Measurements from ENCODE around the gene TRIM67.

TRIM67 gene

DNA sequence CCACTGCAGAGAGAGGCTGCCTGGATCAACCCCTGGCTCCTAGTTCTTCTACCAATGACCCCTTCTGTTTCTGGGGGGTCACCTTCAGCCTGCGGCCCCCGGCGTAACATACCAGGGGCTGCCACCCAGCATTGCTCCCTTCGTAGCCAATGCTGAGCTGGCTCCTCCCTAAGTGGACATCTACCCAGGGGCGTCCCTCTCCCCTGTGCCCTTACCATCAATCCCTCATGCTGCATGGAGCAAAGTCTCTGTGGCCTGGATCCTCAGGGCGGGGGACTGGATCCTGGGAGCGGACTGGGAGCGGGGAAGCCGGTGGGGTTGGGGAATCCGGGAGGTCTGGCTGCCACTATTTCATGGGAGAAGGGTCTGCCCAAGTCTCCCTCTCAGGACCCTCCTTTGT is 28.6 kb downstream of the TRIM67 start:
- H3K4me3 ChIP-seq (ENCODE audit: low read length) = no peak overlapping the region
- H3K27ac ChIP-seq (ENCODE audit: low read depth, low read length) = no peak overlapping the region
- H3K27me3 ChIP-seq (ENCODE audit: control insufficient read depth, insufficient read depth, low read length) = peaks cover 8% of the 10 kb centered on the region
- H3K36me3 ChIP-seq (ENCODE audit: control insufficient read depth, insufficient read depth, low read length) = no peaks in the 10 kb centered on the region
- H3K9ac ChIP-seq (ENCODE audit: low read length) = no peak overlapping the region
- no peaks in the 10 kb centered on the region for H3K4me1 ChIP-seq (ENCODE audit: control insufficient read depth, insufficient read depth, low read length)

DNA sequence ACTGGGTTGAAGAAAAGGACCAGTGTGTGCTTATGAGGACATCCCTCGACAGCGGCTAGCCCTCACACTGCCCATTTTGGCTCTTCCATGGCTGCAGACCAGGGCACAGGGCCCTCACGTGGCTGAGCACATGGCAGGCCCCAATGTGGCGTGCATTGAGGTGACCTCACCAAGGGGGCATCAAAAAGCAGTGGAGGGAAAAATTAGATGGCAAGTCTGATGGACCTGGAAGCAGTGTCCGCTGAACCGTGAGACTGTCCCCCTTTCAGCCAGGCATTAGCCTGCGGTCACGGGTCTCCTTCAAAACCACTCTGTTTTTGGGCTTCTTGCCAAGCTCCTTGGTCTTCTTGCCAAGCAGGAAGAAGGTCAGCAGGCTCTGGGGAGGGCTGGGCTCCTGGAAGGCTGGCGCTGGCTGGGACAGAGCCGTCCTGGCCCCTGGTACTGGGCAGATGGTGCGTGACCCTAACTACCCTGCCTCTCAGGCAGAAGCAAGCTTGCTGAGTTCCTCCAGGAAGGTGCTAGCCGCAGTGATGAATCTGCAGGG is 30.8 kb downstream of the TRIM67 start:
- Histone ChIP-seq H3K27ac (ENCODE audit: low read depth, low read length) (no peak overlapping the region), H3K36me3 (ENCODE audit: control insufficient read depth, insufficient read depth, low read length) (no peaks in the 10 kb centered on the region), H3K9ac (ENCODE audit: low read length) (no peak overlapping the region), H3K4me3 (ENCODE audit: low read length) (no peak overlapping the region), H3K27me3 (ENCODE audit: control insufficient read depth, insufficient read depth, low read length) (peaks cover 5% of the 10 kb centered on the region), H3K4me1 (ENCODE audit: control insufficient read depth, insufficient read depth, low read length) (no peaks in the 10 kb centered on the region)

DNA sequence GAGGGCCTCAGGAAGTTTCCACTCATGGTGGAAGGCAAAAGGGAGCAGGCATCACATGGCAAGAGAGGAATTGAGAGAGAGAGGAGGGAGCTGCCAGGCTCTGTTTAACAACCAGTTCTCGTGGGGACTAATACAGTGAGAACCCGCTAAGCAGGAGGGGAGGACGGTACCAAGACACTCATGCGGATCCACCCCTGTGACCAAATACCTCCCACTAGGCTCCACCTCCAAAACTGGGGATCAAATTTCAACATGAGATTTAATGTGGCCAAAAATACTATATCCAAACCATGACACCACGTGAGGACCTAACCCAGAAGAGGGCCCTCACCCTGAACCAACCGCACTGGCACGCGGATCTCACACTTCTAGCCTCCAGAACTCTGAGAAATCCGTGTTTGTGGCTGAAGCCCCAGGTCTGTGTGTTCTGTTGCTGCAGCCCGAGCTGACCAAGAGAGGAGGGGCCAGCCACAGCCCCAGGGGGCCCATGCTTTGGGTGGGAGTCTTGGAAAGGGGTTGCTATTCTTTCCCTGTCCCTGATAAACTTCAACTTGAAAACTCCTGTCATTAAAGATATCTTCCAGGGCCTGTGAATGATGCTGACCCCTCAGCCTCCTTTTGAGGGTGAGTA is 32.0 kb downstream of the TRIM67 start:
- Histone ChIP-seq H3K36me3 (ENCODE audit: control insufficient read depth, insufficient read depth, low read length) (no peaks in the 10 kb centered on the region), H3K27ac (ENCODE audit: low read depth, low read length) (no peak overlapping the region), H3K27me3 (ENCODE audit: control insufficient read depth, insufficient read depth, low read length) (no peaks in the 10 kb centered on the region), H3K9ac (ENCODE audit: low read length) (no peak overlapping the region), H3K4me1 (ENCODE audit: control insufficient read depth, insufficient read depth, low read length) (no peaks in the 10 kb centered on the region), H3K4me3 (ENCODE audit: low read length) (no peak overlapping the region)

DNA sequence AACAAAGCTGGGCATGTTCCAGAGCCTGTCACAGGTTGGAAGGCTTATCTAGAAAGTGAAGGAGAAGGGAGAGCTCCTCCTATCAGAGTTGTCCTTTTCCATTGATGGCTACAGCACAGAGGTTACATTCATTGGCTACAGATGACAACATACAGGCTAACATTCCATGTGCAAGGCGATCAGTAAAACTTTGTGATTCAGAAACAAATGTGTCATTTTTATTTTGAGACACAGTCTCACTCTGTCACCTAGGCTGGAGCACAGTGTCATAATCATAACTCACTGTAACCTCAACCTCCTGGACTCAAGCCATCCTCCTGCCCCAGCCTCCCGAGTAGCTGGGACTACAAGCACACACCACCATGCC is 32.6 kb downstream of the TRIM67 start:
- Histone ChIP-seq H3K4me3 (ENCODE audit: low read length) (no peak overlapping the region), H3K27me3 (ENCODE audit: control insufficient read depth, insufficient read depth, low read length) (no peaks in the 10 kb centered on the region), H3K4me1 (ENCODE audit: control insufficient read depth, insufficient read depth, low read length) (no peaks in the 10 kb centered on the region)

DNA sequence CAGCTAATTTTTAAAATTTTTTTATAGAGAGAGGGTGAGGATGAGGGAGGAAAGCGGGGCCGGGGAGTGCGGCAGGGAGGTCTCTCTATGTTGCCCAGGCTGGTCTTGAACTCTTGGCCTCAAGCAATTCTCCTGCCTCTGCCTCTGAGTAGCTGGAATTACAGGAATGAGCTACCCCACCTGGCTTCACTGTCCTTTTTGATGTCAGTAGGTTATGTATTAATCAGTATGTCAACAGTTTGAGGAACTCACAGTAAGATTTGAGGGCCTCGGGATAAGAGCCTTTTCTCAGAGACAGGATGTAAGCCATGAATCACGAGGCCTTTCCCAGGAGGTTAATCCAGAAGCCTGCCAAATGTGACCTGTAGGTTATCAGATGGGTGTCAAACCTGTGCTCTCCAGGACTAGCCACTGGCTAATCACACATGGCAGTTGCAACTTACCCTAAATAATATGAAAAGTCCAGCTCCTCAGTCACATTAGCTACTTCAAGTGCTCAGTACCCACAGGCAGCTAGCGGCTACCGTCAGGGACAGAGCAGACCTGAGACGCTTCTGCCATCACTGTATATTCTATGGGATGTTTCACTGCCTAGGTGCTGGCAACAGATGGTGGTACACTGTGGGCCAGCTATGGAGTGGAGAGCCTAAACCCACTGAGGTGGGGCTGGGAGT is 33.1 kb downstream of the TRIM67 start:
- Histone ChIP-seq H3K27me3 (ENCODE audit: control insufficient read depth, insufficient read depth, low read length) (no peaks in the 10 kb centered on the region), H3K4me3 (ENCODE audit: low read length) (no peak overlapping the region), H3K9ac (ENCODE audit: low read length) (no peak overlapping the region), H3K27ac (ENCODE audit: low read depth, low read length) (no peak overlapping the region), H3K36me3 (ENCODE audit: control insufficient read depth, insufficient read depth, low read length) (no peaks in the 10 kb centered on the region), H3K4me1 (ENCODE audit: control insufficient read depth, insufficient read depth, low read length) (no peaks in the 10 kb centered on the region)

More for the DNA sequence above, 32.6 kb downstream of the TRIM67 start:
- H3K36me3 ChIP-seq (ENCODE audit: control insufficient read depth, insufficient read depth, low read length) = no peaks in the 10 kb centered on the region
- no peak overlapping the region for H3K27ac ChIP-seq (ENCODE audit: low read depth, low read length)
- no peak overlapping the region for H3K9ac ChIP-seq (ENCODE audit: low read length)

DNA sequence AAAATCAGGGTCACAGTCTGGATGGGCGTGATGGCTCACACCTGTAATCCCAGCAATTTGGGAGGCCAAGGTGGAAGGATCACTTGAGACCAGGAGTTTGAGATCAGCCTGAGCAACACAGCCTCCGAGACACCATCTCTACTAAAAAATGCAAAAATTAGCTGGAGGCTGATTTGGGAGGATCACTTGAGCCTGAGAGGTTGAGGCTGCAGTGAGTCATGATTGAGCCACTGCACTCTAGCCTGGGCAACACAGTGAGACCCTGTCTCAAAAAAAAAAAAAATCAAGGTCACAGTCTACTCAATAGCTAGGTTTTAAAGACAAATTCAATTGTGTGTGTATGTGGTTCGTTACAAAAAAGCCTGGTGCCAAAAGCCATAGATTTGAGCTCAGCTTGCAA is 34.4 kb downstream of the TRIM67 start:
- H3K36me3 ChIP-seq (ENCODE audit: control insufficient read depth, insufficient read depth, low read length) = no peaks in the 10 kb centered on the region
- H3K27ac ChIP-seq (ENCODE audit: low read depth, low read length) = no peak overlapping the region
- no peaks in the 10 kb centered on the region for H3K4me1 ChIP-seq (ENCODE audit: control insufficient read depth, insufficient read depth, low read length)
- H3K4me3 ChIP-seq (ENCODE audit: low read length) = no peak overlapping the region
- H3K27me3 ChIP-seq (ENCODE audit: control insufficient read depth, insufficient read depth, low read length) = no peaks in the 10 kb centered on the region
- H3K9ac ChIP-seq (ENCODE audit: low read length) = no peak overlapping the region

DNA sequence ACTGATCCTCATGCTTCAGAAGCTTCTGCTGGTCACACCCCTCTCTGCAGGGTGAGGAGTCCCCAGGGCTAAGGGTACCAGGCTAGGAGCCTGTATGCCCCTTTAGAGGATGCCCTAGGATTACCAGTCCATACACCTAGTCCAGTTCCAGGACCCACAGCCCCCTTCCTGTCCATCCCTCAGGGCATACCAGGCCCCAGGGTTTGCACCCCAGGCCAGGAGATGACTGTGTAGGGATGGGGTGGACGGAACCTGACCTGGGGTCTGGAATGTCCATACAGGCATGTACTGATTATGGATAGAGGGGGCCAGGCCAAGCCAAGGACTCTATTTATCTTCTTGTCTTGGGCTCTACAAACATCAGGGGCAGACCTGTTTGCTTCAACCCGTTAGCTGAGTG is 34.9 kb downstream of the TRIM67 start:
- Histone ChIP-seq H3K27me3 (ENCODE audit: control insufficient read depth, insufficient read depth, low read length) (no peaks in the 10 kb centered on the region), H3K9ac (ENCODE audit: low read length) (no peak overlapping the region), H3K36me3 (ENCODE audit: control insufficient read depth, insufficient read depth, low read length) (no peaks in the 10 kb centered on the region), H3K27ac (ENCODE audit: low read depth, low read length) (no peak overlapping the region), H3K4me1 (ENCODE audit: control insufficient read depth, insufficient read depth, low read length) (no peaks in the 10 kb centered on the region), H3K4me3 (ENCODE audit: low read length) (no peak overlapping the region)

DNA sequence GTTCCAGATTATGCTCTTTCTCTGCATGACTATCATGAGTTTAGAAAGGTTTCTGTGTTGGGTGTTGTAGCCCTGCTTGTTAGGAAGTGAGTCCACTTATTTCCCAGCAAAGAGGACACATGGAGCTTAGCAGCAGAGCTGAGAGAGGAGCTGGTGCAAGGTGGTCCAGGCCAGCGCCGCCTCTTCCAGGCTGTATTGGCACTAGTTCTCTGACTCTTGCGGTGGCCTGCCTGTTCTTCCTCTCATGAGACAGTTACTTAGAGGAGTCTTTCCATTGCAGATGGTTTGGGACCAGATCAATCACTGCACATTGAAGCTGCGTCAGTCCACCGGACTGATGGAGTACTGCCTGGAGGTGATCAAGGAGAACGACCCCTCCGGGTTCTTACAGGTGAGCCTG is 38.0 kb downstream of the TRIM67 start:
- Histone ChIP-seq H3K4me1 (ENCODE audit: control insufficient read depth, insufficient read depth, low read length) (no peaks in the 10 kb centered on the region), H3K27me3 (ENCODE audit: control insufficient read depth, insufficient read depth, low read length) (no peaks in the 10 kb centered on the region)

DNA sequence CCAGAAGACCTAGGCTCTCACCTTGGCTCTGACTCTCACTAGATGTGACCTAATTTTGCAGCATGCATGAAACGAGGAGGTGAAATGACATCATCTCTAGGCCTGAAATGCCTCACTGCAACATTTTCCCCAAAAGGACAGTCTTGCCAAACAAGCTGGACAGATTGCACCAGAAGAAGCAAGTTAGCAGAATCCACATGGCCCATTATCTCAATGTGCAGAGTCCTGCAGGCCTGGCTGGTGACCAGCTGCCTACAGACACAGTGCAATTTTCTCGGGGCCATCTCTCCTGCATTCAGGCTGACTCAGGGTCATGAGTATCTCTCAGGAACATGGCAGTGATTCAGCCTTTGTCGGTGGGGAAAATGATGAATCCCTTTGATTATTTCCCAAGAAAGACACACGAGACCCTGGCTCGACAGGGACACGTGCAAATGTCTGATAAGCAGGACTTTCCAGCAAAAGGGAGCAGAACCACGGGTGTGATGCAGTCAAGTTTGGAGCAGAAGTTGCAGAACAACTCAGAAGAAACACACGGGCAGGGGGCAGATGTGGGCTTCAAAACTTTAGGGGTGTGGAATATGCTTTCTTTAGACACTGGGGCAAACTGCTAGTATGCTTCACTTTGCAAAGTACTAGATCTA is 38.7 kb downstream of the TRIM67 start:
- no peak overlapping the region for H3K27ac ChIP-seq (ENCODE audit: low read depth, low read length)
- no peaks in the 10 kb centered on the region for H3K4me1 ChIP-seq (ENCODE audit: control insufficient read depth, insufficient read depth, low read length)
- H3K27me3 ChIP-seq (ENCODE audit: control insufficient read depth, insufficient read depth, low read length) = no peaks in the 10 kb centered on the region
- H3K36me3 ChIP-seq (ENCODE audit: control insufficient read depth, insufficient read depth, low read length) = no peaks in the 10 kb centered on the region
- no peak overlapping the region for H3K9ac ChIP-seq (ENCODE audit: low read length)
- no peak overlapping the region for H3K4me3 ChIP-seq (ENCODE audit: low read length)

More for the DNA sequence above, 38.0 kb downstream of the TRIM67 start:
- H3K36me3 ChIP-seq (ENCODE audit: control insufficient read depth, insufficient read depth, low read length) = no peaks in the 10 kb centered on the region
- no peak overlapping the region for H3K27ac ChIP-seq (ENCODE audit: low read depth, low read length)
- no peak overlapping the region for H3K9ac ChIP-seq (ENCODE audit: low read length)
- no peak overlapping the region for H3K4me3 ChIP-seq (ENCODE audit: low read length)

DNA sequence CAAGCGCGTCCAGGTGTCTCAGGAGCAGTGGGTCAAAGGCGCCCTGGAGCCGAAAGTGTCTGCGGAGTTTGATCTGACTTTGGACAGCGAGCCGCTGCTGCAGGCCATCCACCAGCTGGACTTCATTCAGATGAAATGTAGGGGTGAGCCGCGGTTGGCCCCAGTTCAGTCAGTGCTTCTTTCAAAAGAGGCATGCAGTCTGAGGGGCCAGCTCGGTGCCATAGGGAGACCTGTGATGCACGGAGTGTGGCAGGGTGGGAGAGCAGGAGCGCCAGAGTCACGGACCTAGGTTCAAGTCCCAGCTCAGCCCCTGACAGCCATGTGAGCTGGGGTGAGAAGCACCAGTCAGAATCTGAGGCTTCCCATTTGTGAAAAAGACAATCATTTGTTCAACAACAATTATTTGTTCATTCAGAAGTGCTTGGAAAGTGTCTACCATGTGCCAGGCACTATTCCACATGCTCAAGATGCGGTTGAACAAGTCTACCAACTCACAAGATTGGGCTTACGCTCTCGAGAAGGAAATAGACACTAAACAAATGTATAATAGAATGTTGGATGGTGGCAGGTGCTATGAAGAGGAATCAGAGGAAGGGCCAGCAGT is 39.6 kb downstream of the TRIM67 start:
- no peak overlapping the region for H3K4me3 ChIP-seq (ENCODE audit: low read length)
- H3K27ac ChIP-seq (ENCODE audit: low read depth, low read length) = no peak overlapping the region
- no peaks in the 10 kb centered on the region for H3K36me3 ChIP-seq (ENCODE audit: control insufficient read depth, insufficient read depth, low read length)
- H3K27me3 ChIP-seq (ENCODE audit: control insufficient read depth, insufficient read depth, low read length) = no peaks in the 10 kb centered on the region
- H3K9ac ChIP-seq (ENCODE audit: low read length) = no peak overlapping the region
- no peaks in the 10 kb centered on the region for H3K4me1 ChIP-seq (ENCODE audit: control insufficient read depth, insufficient read depth, low read length)

DNA sequence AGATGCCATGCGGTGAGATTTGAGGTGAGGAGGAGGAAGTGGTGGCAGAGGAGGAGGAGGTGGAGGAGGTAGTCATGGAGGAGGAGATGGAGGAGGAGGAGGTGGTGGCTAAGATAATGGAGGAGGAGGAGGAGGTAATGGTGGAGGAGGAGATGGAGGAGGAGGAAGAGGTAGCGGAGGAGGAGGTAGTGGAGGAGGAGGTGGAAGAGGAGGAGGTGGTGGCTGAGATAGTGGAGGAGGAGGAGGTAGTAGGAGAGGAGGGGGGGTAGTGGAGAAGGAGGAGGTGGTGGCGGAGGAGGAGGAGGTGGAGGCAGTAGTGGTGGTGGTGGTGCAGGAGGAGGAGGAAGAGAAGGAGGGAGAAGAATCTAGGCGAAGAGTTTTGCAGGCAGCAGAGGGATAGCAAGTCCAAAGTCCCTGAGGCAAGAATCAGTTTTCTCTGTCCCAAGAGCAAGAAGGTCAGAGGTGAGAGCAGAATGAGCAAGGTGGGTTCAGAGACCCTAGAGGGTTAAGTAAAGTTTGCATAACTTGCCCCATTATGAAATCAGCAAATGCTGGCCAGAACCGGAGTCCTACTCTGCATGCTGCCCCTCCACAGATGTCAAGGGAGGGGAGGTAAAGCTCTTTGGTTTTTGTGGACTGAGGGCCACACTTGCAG is 40.2 kb downstream of the TRIM67 start:
- Histone ChIP-seq H3K27ac (ENCODE audit: low read depth, low read length) (no peak overlapping the region), H3K9ac (ENCODE audit: low read length) (no peak overlapping the region), H3K4me3 (ENCODE audit: low read length) (no peak overlapping the region), H3K27me3 (ENCODE audit: control insufficient read depth, insufficient read depth, low read length) (no peaks in the 10 kb centered on the region), H3K4me1 (ENCODE audit: control insufficient read depth, insufficient read depth, low read length) (no peaks in the 10 kb centered on the region), H3K36me3 (ENCODE audit: control insufficient read depth, insufficient read depth, low read length) (no peaks in the 10 kb centered on the region)

All from rectal smooth muscle tissue (tissue), 1 donor.